Spleen (tissue), 11 donors: ENCODE results near the gene SYNJ2. TPM values are rescaled to one million over a fixed set of nuclear protein-coding genes. Genes with fewer than 3 reads are reported as not detected.
A peak's percentile ranks its signal among the peaks of the same experiment; 100 is the strongest.

Experiments used
- DNase-seq: peaks from one replicate; pipeline ENCODE4 v3.0.0-alpha.2; 2020
- H3K27ac ChIP-seq, 8 donors: fragments of 200-600 bp; sonication (generic) in 7 of 8; 1 replicate in 4 of 8; 2 replicates in 4 of 8; pipeline versions ENCODE4 v1.5.0 to v1.8.0; 2016 to 2021; ENCODE audit warnings: inconsistent platforms in 4 of 8, mild to moderate bottlenecking in 4 of 8, moderate library complexity in 1 of 8
- H3K27me3 ChIP-seq, 7 donors: fragments of 200-600 bp; sonication (generic) in 6 of 7; replicated peaks in 1 of 7; 1 replicate in 4 of 7; 2 replicates in 3 of 7; pipeline versions ENCODE4 v1.5.0 to v1.8.0; 2016 to 2021; ENCODE audit warnings: inconsistent platforms in 3 of 7, mild to moderate bottlenecking in 1 of 7
- H3K36me3 ChIP-seq, 6 donors: fragments of 200-600 bp; sonication (generic) in 5 of 6; 1 replicate in 4 of 6; 2 replicates in 2 of 6; pipeline versions ENCODE4 v1.5.0 to v1.8.0; 2016 to 2021; ENCODE audit warnings: inconsistent platforms in 2 of 6
- H3K4me1 ChIP-seq, 6 donors: fragments of 200-600 bp; sonication (generic) in 5 of 6; 1 replicate in 3 of 6; 2 replicates in 3 of 6; pipeline versions ENCODE4 v1.5.0 to v1.8.0; 2016 to 2021; ENCODE audit warnings: inconsistent platforms in 3 of 6
- H3K4me3 ChIP-seq, 8 donors: fragments of 200-600 bp; sonication (generic) in 7 of 8; 1 replicate in 4 of 8; 2 replicates in 4 of 8; pipeline versions ENCODE4 v1.5.0 to v1.8.0; 2016 to 2021; ENCODE audit warnings: inconsistent platforms in 4 of 8, mild to moderate bottlenecking in 4 of 8, moderate library complexity in 2 of 8
- H3K9me3 ChIP-seq, 8 donors: fragments of 200-600 bp; sonication (generic) in 7 of 8; 1 replicate in 4 of 8; 2 replicates in 4 of 8; pipeline versions ENCODE4 v1.5.0 to v1.8.0; 2016 to 2021; ENCODE audit warnings: inconsistent platforms in 4 of 8
- POLR2A ChIP-seq, 3 donors: fragments of 450-650 bp; IDR thresholded peaks; one replicate each; pipeline ENCODE4 v1.5.1; 2017; ENCODE audit warnings: antibody characterized with exemption in 3 of 3, mild to moderate bottlenecking in 1 of 3
- POLR2AphosphoS5 ChIP-seq, 3 donors: sonication (generic); formaldehyde crosslinking; IDR thresholded peaks; one replicate each; pipeline ENCODE4 v1.5.1; 2017; ENCODE audit warnings: antibody characterized with exemption in 3 of 3
- WGBS, 5 donors: extraction: QIAGEN DNeasy Blood & Tissue Kit in 3 of 5; methylation state at CpG; one replicate each; pipeline versions ENCODE4 v1.1.5 to v1.1.7; 2013 to 2018; 5-methylcytosine and 5-hydroxymethylcytosine counted together
- intact Hi-C: fragments of 100-400 bp; cut with DNase I; formaldehyde crosslinking; loops from one replicate; pipeline ENCODE4 v1.15.0; 2023; ENCODE audit warnings: low total_unique reads
- polyA plus RNA-seq, 3 donors: library from polyadenylated mRNA; stranded (reverse); fragments of 200-250 nt; gene quantifications; one replicate each; pipeline ENCODE4 v1.2.1, GENCODE V29; 2013
- total RNA-seq, 7 donors: library from RNA; depleted of rRNA in 3 of 7; stranded (reverse); fragments of >200 nt in 3 of 7; fragmentation: NEBNext Ultra II Directional in 4 of 7; extraction: Animal tissue kit (Norgen Biotek cat#: 25700) in 4 of 7; gene quantifications; one replicate each; pipeline versions ENCODE4 v1.1.0 to v1.2.1, GENCODE V29; 2016 to 2021
- TF ChIP-seq, protein P1 (sequence below), 11 experiments: fragments of 200-600 bp in 7 of 11; fragments of 450-650 bp in 4 of 11; sonication (generic) in 4 of 11; IDR thresholded peaks in 8 of 11; conservative IDR thresholded peaks in 3 of 11; 1 replicate in 7 of 11; 2 replicates in 4 of 11; pipeline versions ENCODE4 v1.4.0 to v1.8.0; 2016 to 2021; ENCODE audit warnings: antibody characterized with exemption in 11 of 11, inconsistent platforms in 4 of 11, mild to moderate bottlenecking in 1 of 11
- donor health status: healthy with polysubstance abuse.
- donor health status: DM: no; HTN: no; CAD: no; lungs with moderate emphysema.
- donor health status: DM: no; HTN: no; CAD: no.
- donor health status: Bipolar disorder and iron deficiency.
- donor health status: healthy.
- donor health status: DM: no; HTN: no; CAD: no.
- donor health status: DM: yes; HTN: yes; CAD: no.

SYNJ2 gene
- total and polyA plus RNA-seq, 10 donors = 2.4 to 34.0 (median 9.2) TPM

DNA sequence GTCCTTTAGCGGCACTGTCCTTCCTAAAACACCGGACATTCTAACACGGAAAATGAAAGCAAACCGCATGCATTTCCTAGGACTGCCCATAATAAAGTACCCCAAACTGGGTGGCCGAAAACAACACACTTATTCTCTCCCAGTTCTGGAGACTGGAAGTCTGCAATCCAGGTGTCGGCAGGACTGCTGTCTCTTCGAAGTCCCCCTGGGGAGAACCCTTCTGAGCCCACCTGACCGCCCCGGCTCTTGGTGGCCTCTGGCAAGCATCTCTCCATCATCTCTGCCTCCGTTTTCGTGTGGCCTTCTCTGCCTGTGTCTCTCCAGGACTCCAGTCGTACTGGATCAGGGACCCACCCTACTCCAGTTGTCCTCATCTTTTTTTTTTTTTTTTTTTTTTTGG lies 55.4 kb downstream of the SYNJ2 start:
- WGBS, 5 donors = 93 to 98% (median 95%) methylated on average over 12 of the region's 12 CpGs
- H3K27ac ChIP-seq = no peak overlapping the region
- H3K4me1 ChIP-seq = peaks cover 4 to 34% (median 9%) of the 10 kb centered on the region in 6 donors
- H3K27me3 ChIP-seq = no peaks in the 10 kb centered on the region
- TF ChIP-seq, protein P1, sequence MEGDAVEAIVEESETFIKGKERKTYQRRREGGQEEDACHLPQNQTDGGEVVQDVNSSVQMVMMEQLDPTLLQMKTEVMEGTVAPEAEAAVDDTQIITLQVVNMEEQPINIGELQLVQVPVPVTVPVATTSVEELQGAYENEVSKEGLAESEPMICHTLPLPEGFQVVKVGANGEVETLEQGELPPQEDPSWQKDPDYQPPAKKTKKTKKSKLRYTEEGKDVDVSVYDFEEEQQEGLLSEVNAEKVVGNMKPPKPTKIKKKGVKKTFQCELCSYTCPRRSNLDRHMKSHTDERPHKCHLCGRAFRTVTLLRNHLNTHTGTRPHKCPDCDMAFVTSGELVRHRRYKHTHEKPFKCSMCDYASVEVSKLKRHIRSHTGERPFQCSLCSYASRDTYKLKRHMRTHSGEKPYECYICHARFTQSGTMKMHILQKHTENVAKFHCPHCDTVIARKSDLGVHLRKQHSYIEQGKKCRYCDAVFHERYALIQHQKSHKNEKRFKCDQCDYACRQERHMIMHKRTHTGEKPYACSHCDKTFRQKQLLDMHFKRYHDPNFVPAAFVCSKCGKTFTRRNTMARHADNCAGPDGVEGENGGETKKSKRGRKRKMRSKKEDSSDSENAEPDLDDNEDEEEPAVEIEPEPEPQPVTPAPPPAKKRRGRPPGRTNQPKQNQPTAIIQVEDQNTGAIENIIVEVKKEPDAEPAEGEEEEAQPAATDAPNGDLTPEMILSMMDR (IDR thresholded peaks at IDR 0.05 in 8 of 11, conservative IDR thresholded peaks at IDR 0.05 in 3 of 11) = no peak
- no peak for TF ChIP-seq POLR2A (IDR thresholded peaks at IDR 0.05)
- TF ChIP-seq POLR2AphosphoS5 (IDR thresholded peaks at IDR 0.05) = no peak
- peaks cover 0 to 3% (median 0%) of the 10 kb centered on the region in 8 donors for H3K9me3 ChIP-seq
- no peak for DNase-seq
- intact Hi-C loops = no loop called here
- H3K4me3 ChIP-seq = no peak overlapping the region
- peaks cover 0 to 63% (median 9%) of the 10 kb centered on the region in 6 donors for H3K36me3 ChIP-seq

DNA sequence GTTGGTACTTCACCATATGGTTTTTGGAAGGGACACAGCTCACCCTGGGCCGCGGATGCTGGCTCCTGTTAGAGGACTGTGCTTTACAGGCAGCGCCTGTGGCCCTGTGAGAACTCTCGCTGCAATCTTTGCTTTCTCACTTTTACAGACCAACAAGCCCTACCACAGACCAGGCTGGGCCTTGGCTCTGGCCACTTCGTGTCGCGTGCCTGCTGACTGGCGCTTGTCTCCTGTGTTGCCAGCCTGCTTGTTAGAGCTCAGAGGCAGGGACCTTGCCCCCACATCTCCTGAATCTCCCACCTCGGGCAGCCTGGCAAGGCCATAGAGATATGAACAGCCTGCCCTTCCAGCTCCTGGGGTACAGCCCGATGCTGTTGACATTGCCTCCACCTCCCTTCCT lies 56.1 kb downstream of the SYNJ2 start:
- Histone ChIP-seq H3K4me3 (no peak overlapping the region), H3K4me1 (peaks cover 0 to 26% (median 7%) of the 10 kb centered on the region in 6 donors), H3K36me3 (peaks cover 0 to 68% (median 9%) of the 10 kb centered on the region in 6 donors), H3K9me3 (peaks cover 0 to 3% (median 0%) of the 10 kb centered on the region in 8 donors), H3K27ac (no peak overlapping the region), H3K27me3 (no peaks in the 10 kb centered on the region)
- 84 to 92% (median 91%) methylated on average over 10 of the region's 10 CpGs for WGBS, 5 donors
- intact Hi-C loops = no loop called here
- peak; percentile 43 for DNase-seq
- TF ChIP-seq POLR2A (IDR thresholded peaks at IDR 0.05) (no peak), POLR2AphosphoS5 (IDR thresholded peaks at IDR 0.05) (no peak)
- TF ChIP-seq, protein P1 (IDR thresholded peaks at IDR 0.05 in 8 of 11, conservative IDR thresholded peaks at IDR 0.05 in 3 of 11) = no peak

- Histone ChIP-seq H3K27me3 (no peaks in the 10 kb centered on the region), H3K4me1 (peaks cover 0 to 24% (median 7%) of the 10 kb centered on the region in 6 donors), H3K36me3 (peaks cover 0 to 68% (median 6%) of the 10 kb centered on the region in 6 donors), H3K27ac (no peak overlapping the region), H3K9me3 (peaks cover 0 to 3% (median 0%) of the 10 kb centered on the region in 8 donors), H3K4me3 (no peak overlapping the region)
- 93 to 96% (median 95%) methylated on average over 13 to 21 of the region's 21 CpGs for WGBS, 5 donors
- TF ChIP-seq, protein P1 (IDR thresholded peaks at IDR 0.05 in 8 of 11, conservative IDR thresholded peaks at IDR 0.05 in 3 of 11) = no peak
- TF ChIP-seq POLR2AphosphoS5 (IDR thresholded peaks at IDR 0.05) = no peak
- no peak for TF ChIP-seq POLR2A (IDR thresholded peaks at IDR 0.05)
- peak; percentile 66 for DNase-seq
- intact Hi-C loops = no loop called here
Observed at GRCh38 chr6:158038291-158039177, 56.9 kb downstream of the SYNJ2 start.

GRCh38 chr6:158039178-158039557 lies 57.5 kb downstream of the SYNJ2 start:
- DNase-seq = no peak
- no peaks in the 10 kb centered on the region for H3K27me3 ChIP-seq
- H3K9me3 ChIP-seq = peaks cover 0 to 3% (median 0%) of the 10 kb centered on the region in 8 donors
- WGBS, 5 donors = 88 to 97% (median 90%) methylated on average over 9 of the region's 9 CpGs
- H3K4me1 ChIP-seq = peaks cover 0 to 24% (median 7%) of the 10 kb centered on the region in 6 donors
- intact Hi-C loops = no loop called here
- H3K27ac ChIP-seq = no peak overlapping the region
- peaks cover 0 to 68% (median 7%) of the 10 kb centered on the region in 6 donors for H3K36me3 ChIP-seq
- no peak overlapping the region for H3K4me3 ChIP-seq
- TF ChIP-seq, protein P1 (IDR thresholded peaks at IDR 0.05 in 8 of 11, conservative IDR thresholded peaks at IDR 0.05 in 3 of 11) = no peak
- TF ChIP-seq POLR2AphosphoS5 (IDR thresholded peaks at IDR 0.05) (no peak), POLR2A (IDR thresholded peaks at IDR 0.05) (no peak)
